Loucy (cell line): ENCODE results near the gene STRN.

ENCODE experiments used
- CTCF ChIP-seq: fragments of 200-600 bp; sonication (generic); conservative IDR thresholded peaks from 2 replicates; pipeline ENCODE4 v1.5.1; 2014; ENCODE audit warnings: mild to moderate bottlenecking, antibody characterized with exemption, low read length
- EZH2phosphoT487 ChIP-seq: fragments of 200-600 bp; IDR thresholded peaks from 2 replicates; pipeline ENCODE4 v1.6.1; 2018; ENCODE audit warnings: antibody characterized with exemption, mild to moderate bottlenecking, moderate library complexity, borderline replicate concordance

- TF ChIP-seq CTCF (no peak), EZH2phosphoT487 (no peak)
These were observed 34.0 kb upstream of the STRN start for GRCh38 chr2:37000318-37000717.
